B cell (primary cell): Measurements from ENCODE around the gene MAP3K4.

Experiments used
- CTCF ChIP-seq: fragments of 200-600 bp; IDR thresholded peaks from one replicate; pipeline ENCODE4 v1.8.0; 2022; ENCODE audit warnings: antibody characterized with exemption, mild to moderate bottlenecking
- EZH2 ChIP-seq: IDR thresholded peaks from 2 replicates; pipeline ENCODE4 v1.6.1; 2012; ENCODE audit warnings: borderline replicate concordance, low read depth, mild to moderate bottlenecking, moderate library complexity, low read length; ENCODE audit not compliant: insufficient read depth, poor library complexity, severe bottlenecking

GRCh38 chr6:161031721-161032495 is 40.3 kb downstream of the MAP3K4 start:
- TF ChIP-seq CTCF (no peak), EZH2 (no peak)
